WTC11 (cell line): ENCODE measurements around the gene LPP. TPM values are rescaled to one million over a fixed set of nuclear protein-coding genes. Genes with fewer than 3 reads are reported as not detected.

Source experiments
- ATAC-seq: fragments of 200-7000 bp; cut with Tn5 transposase; 2 replicates; pipeline ENCODE4 v1.10.0; 2021; ENCODE audit warnings: mild to moderate bottlenecking, moderate library complexity
- CTCF ChIA-PET: fragments of 300-600 bp; sonication (Branson Sonifier 250); formaldehyde crosslinking; loops from one replicate; lab custom pipeline; 2021; ENCODE audit warnings: antibody characterized with exemption; lab: Charles Lee
- POLR2A ChIA-PET: fragments of 350-600 bp; sonication (Branson Sonifier 250); formaldehyde crosslinking; loops from one replicate; lab custom pipeline; 2021; ENCODE audit warnings: antibody characterized with exemption; lab: Charles Lee
- DNase-seq: peaks from one replicate; pipeline ENCODE4 v3.0.0; 2021; ENCODE audit warnings: low spot score
- H3K27ac Mint-ChIP-seq: 2 replicates; pipeline ENCODE4 v1.8.0; 2021; ENCODE audit warnings: mixed read lengths
- H3K27me3 Mint-ChIP-seq: 2 replicates; pipeline ENCODE4 v1.8.0; 2021; ENCODE audit warnings: low read depth, mild to moderate bottlenecking, moderate library complexity, mixed read lengths
- H3K36me3 Mint-ChIP-seq: 2 replicates; pipeline ENCODE4 v1.8.0; 2021; ENCODE audit warnings: mixed read lengths
- H3K4me1 Mint-ChIP-seq: 2 replicates; pipeline ENCODE4 v1.8.0; 2022; ENCODE audit warnings: mixed read lengths
- H3K4me3 Mint-ChIP-seq: 2 replicates; pipeline ENCODE4 v1.8.0; 2021; ENCODE audit warnings: mild to moderate bottlenecking, moderate library complexity, mixed read lengths
- H3K9me3 Mint-ChIP-seq: 2 replicates; pipeline ENCODE4 v1.8.0; 2021; ENCODE audit warnings: mixed read lengths
- AFF4 ChIP-seq: sonication (generic); formaldehyde crosslinking; IDR thresholded peaks from 2 replicates; pipeline ENCODE4 v1.8.1; 2023; ENCODE audit warnings: mild to moderate bottlenecking, missing genetic modification reagents, borderline replicate concordance
- AR ChIP-seq: fragments of 250-450 bp; sonication (Bioruptor Pico); IDR thresholded peaks from 2 replicates; pipeline ENCODE4 v1.9.0; 2021; ENCODE audit warnings: mild to moderate bottlenecking
- CBFB ChIP-seq: sonication (generic); formaldehyde crosslinking; IDR thresholded peaks from 2 replicates; pipeline ENCODE4 v1.8.1; 2022; ENCODE audit warnings: mild to moderate bottlenecking, low read depth, missing genetic modification reagents
- CREM ChIP-seq: sonication (generic); formaldehyde crosslinking; IDR thresholded peaks from 2 replicates; pipeline ENCODE4 v1.8.1; 2022; ENCODE audit warnings: mild to moderate bottlenecking, missing genetic modification reagents, moderate library complexity
- E2F4 ChIP-seq: sonication (generic); formaldehyde crosslinking; IDR thresholded peaks from 2 replicates; pipeline ENCODE4 v1.8.1; 2022; ENCODE audit warnings: low read depth, mild to moderate bottlenecking, moderate library complexity, missing genetic modification reagents, borderline replicate concordance
- ELF4 ChIP-seq: sonication (generic); formaldehyde crosslinking; IDR thresholded peaks from 2 replicates; pipeline ENCODE4 v1.8.1; 2022; ENCODE audit warnings: low read depth, mild to moderate bottlenecking, moderate library complexity, missing genetic modification reagents
- FOXK1 ChIP-seq: sonication (generic); formaldehyde crosslinking; IDR thresholded peaks from 2 replicates; pipeline ENCODE4 v1.8.0; 2022; ENCODE audit warnings: mild to moderate bottlenecking, moderate library complexity, missing genetic modification reagents
- GRHL2 ChIP-seq: fragments of 250-450 bp; sonication (Bioruptor Pico); IDR thresholded peaks from 2 replicates; pipeline ENCODE4 v1.8.0; 2022; ENCODE audit warnings: mild to moderate bottlenecking, moderate library complexity; ENCODE audit not compliant: insufficient replicate concordance, severe bottlenecking
- HMGXB4 ChIP-seq: sonication (generic); formaldehyde crosslinking; IDR thresholded peaks from 2 replicates; pipeline ENCODE4 v1.8.1; 2023; ENCODE audit warnings: mild to moderate bottlenecking, moderate library complexity, missing genetic modification reagents
- IRF1 ChIP-seq: sonication (generic); formaldehyde crosslinking; IDR thresholded peaks from 2 replicates; pipeline ENCODE4 v1.8.0; 2023; ENCODE audit warnings: missing genetic modification reagents
- JAZF1 ChIP-seq: fragments of 250-450 bp; sonication (Bioruptor Pico); IDR thresholded peaks from 2 replicates; pipeline ENCODE4 v1.9.0; 2021; ENCODE audit warnings: moderate library complexity, mild to moderate bottlenecking, inconsistent platforms
- MLX ChIP-seq: sonication (generic); formaldehyde crosslinking; IDR thresholded peaks from 2 replicates; pipeline ENCODE4 v1.8.1; 2023; ENCODE audit warnings: mild to moderate bottlenecking, missing genetic modification reagents, moderate library complexity
- NR2C2 ChIP-seq: sonication (generic); formaldehyde crosslinking; IDR thresholded peaks from 2 replicates; pipeline ENCODE4 v1.8.0; 2022; ENCODE audit warnings: mild to moderate bottlenecking, missing genetic modification reagents
- PREB ChIP-seq: sonication (generic); formaldehyde crosslinking; IDR thresholded peaks from 2 replicates; pipeline ENCODE4 v1.8.1; 2022; ENCODE audit warnings: mild to moderate bottlenecking, missing genetic modification reagents, moderate library complexity, borderline replicate concordance
- SMAD4 ChIP-seq: sonication (generic); formaldehyde crosslinking; IDR thresholded peaks from 2 replicates; pipeline ENCODE4 v1.8.0; 2022; ENCODE audit warnings: mild to moderate bottlenecking, missing genetic modification reagents
- SP1 ChIP-seq: sonication (generic); formaldehyde crosslinking; conservative IDR thresholded peaks from 2 replicates; pipeline ENCODE4 v1.8.1; 2022; ENCODE audit warnings: missing genetic modification reagents
- TEAD1 ChIP-seq: sonication (generic); formaldehyde crosslinking; IDR thresholded peaks from 2 replicates; pipeline ENCODE4 v1.8.0; 2022; ENCODE audit warnings: mild to moderate bottlenecking, missing genetic modification reagents
- USF2 ChIP-seq: sonication (generic); formaldehyde crosslinking; IDR thresholded peaks from 2 replicates; pipeline ENCODE4 v1.8.1; 2023; ENCODE audit warnings: mild to moderate bottlenecking, missing genetic modification reagents, moderate library complexity
- ZNF219 ChIP-seq: sonication (generic); formaldehyde crosslinking; IDR thresholded peaks from 2 replicates; pipeline ENCODE4 v1.8.0; 2023; ENCODE audit warnings: missing genetic modification reagents, mild to moderate bottlenecking, borderline replicate concordance
- ZSCAN18 ChIP-seq: fragments of 250-450 bp; sonication (Bioruptor Pico); IDR thresholded peaks from 2 replicates; pipeline ENCODE4 v2.1.2; 2022; ENCODE audit warnings: mild to moderate bottlenecking, moderate library complexity
- total RNA-seq: library from RNA; stranded (reverse); gene quantifications from 3 replicates; pipeline ENCODE4 v1.2.3, GENCODE V29; 2021

The LPP gene
- total RNA-seq, 1 experiment from 2014 or later: 49.6 TPM

GRCh38 chr3:188698436-188698835 is 544.5 kb downstream of the LPP start (continued):
- no peak for TF ChIP-seq USF2 (CRISPR knock-in tag)
- TF ChIP-seq SMAD4 (CRISPR knock-in tag): no peak
- no peak for TF ChIP-seq ELF4
- no peak for TF ChIP-seq PREB
- no peak for TF ChIP-seq E2F4 (CRISPR knock-in tag)
- no peak for TF ChIP-seq SP1 (CRISPR knock-in tag)
- no peak for TF ChIP-seq GRHL2 (CRISPR knock-in tag)
- no peak for TF ChIP-seq ZNF219 (CRISPR knock-in tag)
- no peak for TF ChIP-seq IRF1 (CRISPR knock-in tag)
- TF ChIP-seq ZSCAN18 (CRISPR knock-in tag): no peak
- TF ChIP-seq, all 79 proteins: peak for 0

- POLR2A ChIA-PET: no interaction called here
- CTCF ChIA-PET: no interaction called here
- Mint-ChIP-seq H3K36me3 (no peaks in the 10 kb centered on the region), H3K9me3 (no peaks in the 10 kb centered on the region), H3K4me3 (no peak overlapping the region), H3K4me1 (peaks cover 11% of the 10 kb centered on the region), H3K27ac (no peak overlapping the region), H3K27me3 (no peaks in the 10 kb centered on the region)
- DNase-seq (no peak), ATAC-seq (no peak)
- TF ChIP-seq AR (CRISPR knock-in tag) (no peak), ZSCAN18 (CRISPR knock-in tag) (no peak), CBFB (CRISPR knock-in tag) (no peak), SMAD4 (CRISPR knock-in tag) (no peak), AFF4 (CRISPR knock-in tag) (no peak), HMGXB4 (CRISPR knock-in tag) (no peak), CREM (CRISPR knock-in tag) (no peak), JAZF1 (CRISPR knock-in tag) (no peak), NR2C2 (CRISPR knock-in tag) (no peak), FOXK1 (CRISPR knock-in tag) (no peak), MLX (CRISPR knock-in tag) (no peak), TEAD1 (CRISPR knock-in tag) (no peak)
Observed at GRCh38 chr3:188700501-188700900, 546.5 kb downstream of the LPP start.
